A375 (cell line): ENCODE results near the gene SIT1. TPM values are rescaled to one million over a fixed set of nuclear protein-coding genes. Genes with fewer than 3 reads are reported as not detected.

Experiments used
- small RNA-seq: library from RNA; depleted of rRNA; stranded (forward); fragments of <200 nt; gene quantifications from one replicate; pipeline ENCODE3, GENCODE V24; 2014
- total RNA-seq: library from RNA; depleted of rRNA; stranded (reverse); fragments of >200 nt; shearing (Covaris generic); gene quantifications from 2 replicates; pipeline ENCODE4 v1.2.3, GENCODE V29; 2014; rRNA removed

The SIT1 gene
- not detected in 2 replicates for total RNA-seq

DNA sequence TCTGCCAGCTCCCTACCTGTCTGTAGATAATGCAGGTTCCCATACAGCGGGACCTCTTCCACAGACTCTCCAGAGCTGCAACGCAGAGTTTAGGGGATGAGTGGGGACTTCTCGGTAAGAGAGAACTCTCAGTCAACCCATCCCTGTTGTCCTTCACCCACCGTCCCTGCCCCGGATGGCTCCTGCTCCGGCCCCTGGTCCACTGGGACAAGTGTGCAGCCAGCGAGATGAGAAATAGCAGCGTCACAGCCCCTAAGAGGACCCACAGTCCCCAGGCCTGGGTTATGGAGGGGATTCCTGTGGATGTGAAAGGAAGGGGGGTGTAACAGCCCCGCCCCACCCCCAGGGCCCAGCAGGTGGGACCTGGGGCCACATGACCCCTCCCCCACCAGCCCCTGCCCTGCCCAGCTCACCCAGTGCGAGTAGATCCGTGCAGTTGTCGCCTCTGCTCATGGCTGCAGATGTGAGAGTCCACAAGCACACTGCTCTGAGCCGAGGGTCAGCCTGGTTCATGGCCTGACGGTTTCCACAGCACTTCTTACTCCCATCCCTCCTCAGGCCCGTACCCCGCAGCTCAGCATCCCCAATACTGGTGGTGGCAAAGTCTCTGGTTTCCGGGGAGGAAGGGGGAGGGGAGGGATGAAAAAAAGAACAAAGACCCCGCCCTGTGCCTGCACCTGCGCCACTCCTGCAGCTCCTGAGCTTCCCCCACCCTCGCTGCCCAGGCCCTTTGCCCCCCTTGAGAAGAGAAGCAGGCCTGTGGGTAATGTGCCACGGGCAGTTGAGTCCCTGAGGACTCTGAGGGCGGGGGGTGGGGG lies at the start of gene SIT1:
Gene SIT1 (minus strand): TSS at position 591 of the 818 bp plus-strand sequence. CDS start 78 bp downstream, at position 513.

DNA sequence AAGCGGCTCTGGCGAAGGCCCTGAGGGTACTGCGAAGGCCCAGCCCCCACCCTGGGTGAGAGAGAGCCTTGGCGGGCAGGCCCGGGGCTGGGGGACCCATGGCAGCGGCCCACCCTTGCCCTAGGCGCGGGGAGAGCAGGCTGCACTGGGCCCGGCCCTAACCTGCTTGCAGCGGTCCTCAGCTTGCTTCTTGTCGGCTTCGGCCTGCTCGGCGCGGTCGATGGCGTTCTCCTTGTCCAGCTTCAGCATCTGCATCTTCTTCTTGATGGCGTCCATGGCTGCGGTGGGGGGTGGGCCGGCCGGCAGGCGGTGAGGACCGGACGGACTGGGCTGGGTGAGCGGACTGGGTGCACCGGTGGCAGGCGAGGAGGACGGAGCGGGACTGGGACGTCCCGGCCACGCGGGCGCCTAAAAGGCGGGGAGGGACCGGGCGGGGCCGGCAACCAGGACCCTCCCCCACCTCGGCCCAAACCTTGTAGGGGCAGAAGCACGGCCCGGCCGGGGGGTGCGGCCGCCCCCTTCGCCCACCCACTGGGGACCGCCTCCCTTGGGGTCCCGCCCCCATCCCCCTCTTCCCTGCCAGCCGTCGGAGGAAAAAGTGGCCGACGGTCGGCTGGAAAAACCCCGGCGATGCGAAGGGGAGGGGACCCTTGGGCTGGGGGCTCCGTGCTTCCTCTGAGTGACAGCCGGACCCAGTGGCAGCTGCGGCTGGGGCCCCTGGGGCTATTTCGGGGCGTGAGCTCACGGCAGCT lies 39.0 kb upstream of the SIT1 start, which contains the start of gene TPM2:
Gene TPM2 (minus strand): TSS at position 384 of the 752 bp plus-strand sequence. CDS start 108 bp downstream, at position 276.

DNA sequence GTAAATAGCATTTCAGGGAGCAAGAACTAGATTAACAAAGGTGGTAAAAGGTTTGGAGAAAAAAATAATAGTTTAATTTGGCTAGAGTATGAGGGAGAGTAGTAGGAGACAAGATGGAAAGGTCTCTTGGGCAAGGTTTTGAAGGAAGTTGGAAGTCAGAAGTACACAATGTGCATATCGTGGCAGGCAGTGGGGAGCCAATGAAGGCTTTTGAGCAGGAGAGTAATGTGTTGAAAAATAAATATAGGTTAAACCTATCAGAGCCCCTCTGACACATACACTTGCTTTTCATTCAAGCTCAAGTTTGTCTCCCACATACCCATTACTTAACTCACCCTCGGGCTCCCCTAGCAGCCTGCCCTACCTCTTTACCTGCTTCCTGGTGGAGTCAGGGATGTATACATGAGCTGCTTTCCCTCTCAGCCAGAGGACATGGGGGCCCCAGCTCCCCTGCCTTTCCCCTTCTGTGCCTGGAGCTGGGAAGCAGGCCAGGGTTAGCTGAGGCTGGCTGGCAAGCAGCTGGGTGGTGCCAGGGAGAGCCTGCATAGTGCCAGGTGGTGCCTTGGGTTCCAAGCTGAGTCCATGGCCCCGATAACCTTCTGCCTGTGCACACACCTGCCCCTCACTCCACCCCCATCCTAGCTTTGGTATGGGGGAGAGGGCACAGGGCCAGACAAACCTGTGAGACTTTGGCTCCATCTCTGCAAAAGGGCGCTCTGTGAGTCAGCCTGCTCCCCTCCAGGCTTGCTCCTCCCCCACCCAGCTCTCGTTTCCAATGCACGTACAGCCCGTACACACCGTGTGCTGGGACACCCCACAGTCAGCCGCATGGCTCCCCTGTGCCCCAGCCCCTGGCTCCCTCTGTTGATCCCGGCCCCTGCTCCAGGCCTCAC lies 22.6 kb upstream of the SIT1 start, which contains the start of gene CA9:
Gene CA9 (plus strand): TSS at position 797 of the 893 bp plus-strand sequence. CDS start 32 bp downstream, at position 829.

GRCh38 chr9:35664531-35665470 lies 14.1 kb upstream of the SIT1 start, which contains the start of gene ARHGEF39:
ARHGEF39 (minus strand) TSS chr9:35665195; CDS start chr9:35665169, 26 bp downstream.

DNA sequence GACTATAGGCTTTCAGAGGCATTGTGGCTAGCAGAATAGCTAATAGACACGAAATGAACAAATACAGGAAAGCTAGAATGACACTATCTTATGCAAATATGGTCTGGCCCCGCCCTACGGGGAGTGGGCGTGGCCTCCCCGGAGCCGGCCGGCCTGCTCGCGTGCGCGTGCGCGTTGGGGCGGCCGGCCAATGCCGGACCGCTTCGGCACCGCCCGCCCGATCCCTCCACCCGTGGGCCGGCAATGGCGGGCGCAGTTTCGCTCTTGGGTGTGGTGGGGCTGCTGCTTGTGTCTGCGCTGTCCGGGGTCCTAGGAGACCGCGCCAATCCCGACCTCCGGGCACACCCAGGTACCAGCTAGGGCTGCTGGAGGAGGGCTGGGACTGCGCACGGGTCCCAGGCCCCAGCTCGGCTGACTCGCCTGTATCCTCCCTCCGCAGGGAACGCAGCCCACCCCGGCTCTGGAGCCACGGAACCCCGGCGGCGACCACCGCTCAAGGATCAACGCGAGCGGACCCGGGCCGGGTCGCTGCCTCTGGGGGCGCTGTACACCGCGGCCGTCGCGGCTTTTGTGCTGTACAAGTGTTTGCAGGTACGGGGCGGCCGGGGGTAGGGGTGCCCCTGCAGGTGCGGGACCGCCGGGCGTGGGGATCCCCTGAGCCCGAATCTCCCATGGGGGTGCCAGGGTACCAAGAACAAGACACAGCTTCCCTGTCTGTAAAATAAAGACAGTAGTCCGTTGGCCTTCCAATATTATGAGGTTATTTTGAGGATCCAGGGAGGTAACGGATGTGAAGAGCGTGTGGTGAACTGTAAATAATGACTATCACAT lies 7.6 kb upstream of the SIT1 start, which contains the start of gene CCDC107:
Gene CCDC107 (plus strand): TSS at position 156 of the 831 bp plus-strand sequence. CDS start 88 bp downstream, at position 244.

GRCh38 chr9:35657546-35658136 lies 6.9 kb upstream of the SIT1 start, which contains the start of gene RMRP:
RMRP (minus strand) TSS chr9:35658019.

DNA sequence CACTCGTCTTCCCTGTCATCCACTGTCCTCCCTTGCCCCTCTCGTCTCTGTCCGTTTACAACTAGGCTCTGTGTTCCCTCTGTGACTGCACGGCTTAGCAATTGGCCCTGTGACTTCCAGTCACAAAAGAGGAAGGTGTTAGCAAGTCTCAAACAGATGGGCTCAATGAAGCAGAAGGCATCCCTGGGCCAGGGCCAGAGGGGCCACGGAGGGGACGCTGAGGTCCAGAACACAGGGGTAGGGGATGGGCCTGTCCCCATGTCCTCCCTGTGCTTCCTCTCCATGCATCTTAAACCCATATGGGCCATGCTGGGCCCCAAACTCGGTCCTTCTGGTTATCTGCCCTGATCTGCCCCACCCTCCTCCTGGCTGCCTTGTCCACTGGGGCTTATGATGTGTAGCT lies 32.4 kb downstream of the SIT1 start, which contains the start of gene CD72:
Gene CD72 (minus strand): TSS at position 89 of the 403 bp plus-strand sequence. CDS start 110 bp downstream, outside the sequence.

GRCh38 chr9:35604578-35605350 lies 46.0 kb downstream of the SIT1 start, which contains the start of gene TESK1:
TESK1 (plus strand) TSS chr9:35605262; CDS start chr9:35605620, 358 bp downstream.

Small RNAs within 50 kb of the gene (small RNA-seq; reads per million reads assigned to genes)
- gene MIR4667 (not detected), gene RMRP (not detected), gene RN7SL22P (not detected)

Other genes starting within 250 kb of the SIT1 start
- gene RUSC2, start 160.8 kb downstream of the SIT1 start, total RNA-seq: 17.2 and 18.5 TPM in 2 replicates
- gene TESK1, start 45.7 kb downstream of the SIT1 start, total RNA-seq: 8.5 and 8.9 TPM in 2 replicates
- 1.3 TPM in 1 of 2 replicates, not detected in the other for gene CD72, start 32.5 kb downstream of the SIT1 start, total RNA-seq
- gene RMRP, start 7.1 kb upstream of the SIT1 start, total RNA-seq: 24,429 and 35,489 TPM in 2 replicates
- gene CCDC107, start 7.4 kb upstream of the SIT1 start, total RNA-seq: 10.5 and 14.1 TPM in 2 replicates
- gene ARHGEF39, start 14.3 kb upstream of the SIT1 start, total RNA-seq: 5.9 and 6.6 TPM in 2 replicates
- 23.5 and 29.2 TPM in 2 replicates for gene CA9, start 23.0 kb upstream of the SIT1 start, total RNA-seq
- 435 and 454 TPM in 2 replicates for gene TPM2, start 39.0 kb upstream of the SIT1 start, total RNA-seq
- 168 and 176 TPM in 2 replicates for gene TLN1, start 81.3 kb upstream of the SIT1 start, total RNA-seq
- 37.5 and 41.9 TPM in 2 replicates for gene CREB3, start 81.7 kb upstream of the SIT1 start, total RNA-seq
- 49.6 and 50.5 TPM in 2 replicates for gene GBA2, start 98.3 kb upstream of the SIT1 start, total RNA-seq
- 20.3 and 20.9 TPM in 2 replicates for gene RGP1, start 98.4 kb upstream of the SIT1 start, total RNA-seq
- not detected in 2 replicates for gene MSMP, start 103.3 kb upstream of the SIT1 start, total RNA-seq
- 2.0 and 5.1 TPM in 2 replicates for gene NPR2, start 140.7 kb upstream of the SIT1 start, total RNA-seq
- 1.2 and 3.7 TPM in 2 replicates for gene SPAG8, start 161.3 kb upstream of the SIT1 start, total RNA-seq
- gene HINT2, start 164.1 kb upstream of the SIT1 start, total RNA-seq: 95.7 and 102 TPM in 2 replicates
- gene FAM221B, start 177.8 kb upstream of the SIT1 start, total RNA-seq: not detected in 2 replicates
- 1.5 and 1.7 TPM in 2 replicates for gene TMEM8B, start 178.3 kb upstream of the SIT1 start, total RNA-seq
- gene OR13J1, start 219.5 kb upstream of the SIT1 start, total RNA-seq: not detected in 2 replicates